ENCODE results near the gene CYP46A1. TPM values are rescaled to one million over a fixed set of nuclear protein-coding genes. Genes with fewer than 3 reads are reported as not detected.

CYP46A1 gene
- total RNA-seq, 4 donors from 2014 or later = 0.26 to 6.4 (median 1.7) TPM

GRCh38 chr14:99663386-99664057 is 20.6 kb upstream of the CYP46A1 start:
- H3K4me1 ChIP-seq = no peaks in the 10 kb centered on the region
- no peak for DNase-seq
- H3K27me3 ChIP-seq = no peaks in the 10 kb centered on the region
- no peak overlapping the region for H3K4me3 ChIP-seq
- no peaks in the 10 kb centered on the region for H3K36me3 ChIP-seq
- TF ChIP-seq POLR2A (IDR thresholded peaks at IDR 0.05) = no peak
- TF ChIP-seq CTCF (IDR thresholded peaks at IDR 0.05) = no peak
- H3K9me3 ChIP-seq = no peaks in the 10 kb centered on the region
- H3K27ac ChIP-seq = no peak overlapping the region
- intact Hi-C loops (cut with DNase I; ENCODE audit: low total_unique reads) = no loop called here

GRCh38 chr14:99664058-99664936 is 19.8 kb upstream of the CYP46A1 start:
- no peak for DNase-seq
- intact Hi-C loops (cut with DNase I; ENCODE audit: low total_unique reads) = no loop called here

GRCh38 chr14:99664937-99665273 is 19.2 kb upstream of the CYP46A1 start:
- TF ChIP-seq CTCF (IDR thresholded peaks at IDR 0.05) (no peak), POLR2A (IDR thresholded peaks at IDR 0.05) (no peak)
- Histone ChIP-seq H3K4me3 (no peak overlapping the region), H3K4me1 (no peaks in the 10 kb centered on the region), H3K9me3 (no peaks in the 10 kb centered on the region), H3K27me3 (no peaks in the 10 kb centered on the region), H3K36me3 (no peaks in the 10 kb centered on the region), H3K27ac (no peak overlapping the region)
- DNase-seq = no peak
- intact Hi-C loops (cut with DNase I; ENCODE audit: low total_unique reads) = no loop called here

More at GRCh38 chr14:99664058-99664936, 19.8 kb upstream of the CYP46A1 start:
- no peaks in the 10 kb centered on the region for H3K9me3 ChIP-seq
- H3K36me3 ChIP-seq = no peaks in the 10 kb centered on the region
- no peaks in the 10 kb centered on the region for H3K27me3 ChIP-seq
- TF ChIP-seq POLR2A (IDR thresholded peaks at IDR 0.05) = no peak
- TF ChIP-seq CTCF (IDR thresholded peaks at IDR 0.05) = no peak
- no peak overlapping the region for H3K4me3 ChIP-seq
- H3K27ac ChIP-seq = no peak overlapping the region
- no peaks in the 10 kb centered on the region for H3K4me1 ChIP-seq

GRCh38 chr14:99666533-99666932 is 17.6 kb upstream of the CYP46A1 start:
- H3K9me3 ChIP-seq = no peaks in the 10 kb centered on the region

More at GRCh38 chr14:99666533-99666932, 17.6 kb upstream of the CYP46A1 start:
- TF ChIP-seq CTCF (IDR thresholded peaks at IDR 0.05) (no peak), POLR2A (IDR thresholded peaks at IDR 0.05) (no peak)
- Histone ChIP-seq H3K27ac (no peak overlapping the region), H3K4me1 (no peaks in the 10 kb centered on the region), H3K27me3 (no peaks in the 10 kb centered on the region), H3K36me3 (no peaks in the 10 kb centered on the region), H3K4me3 (no peak overlapping the region)
- intact Hi-C loops (cut with DNase I; ENCODE audit: low total_unique reads) = no loop called here
- DNase-seq = no peak

All from uterus (tissue), 4 donors.